ENCODE results near the gene EGFR. TPM values are rescaled to one million over a fixed set of nuclear protein-coding genes. Genes with fewer than 3 reads are reported as not detected.

EGFR gene
- total RNA-seq, 4 donors from 2014 or later: 224 to 292 (median 233) TPM

GRCh38 chr7:55073051-55073511 lies 54.3 kb downstream of the EGFR start:
- H3K4me3 ChIP-seq (ENCODE audit: low read depth, poor library complexity, severe bottlenecking): no peak overlapping the region
- intact Hi-C loops (cut with DNase I; ENCODE audit: low total_unique reads): no loop called here
- no peak for DNase-seq (ENCODE audit: low spot score in 2 of 2)
- 66 to 69% methylated on average over 4 of the region's 4 CpGs for WGBS, 2 donors
- TF ChIP-seq POLR2A (IDR thresholded peaks at IDR 0.05) (no peak), CTCF (IDR thresholded peaks at IDR 0.05) (no peak)

GRCh38 chr7:55073976-55074528 lies 55.2 kb downstream of the EGFR start:
- TF ChIP-seq CTCF (IDR thresholded peaks at IDR 0.05): no peak
- TF ChIP-seq POLR2A (IDR thresholded peaks at IDR 0.05): no peak
- 18 to 20% methylated on average over 13 of the region's 13 CpGs for WGBS, 2 donors
- no peak overlapping the region for H3K4me3 ChIP-seq (ENCODE audit: low read depth, poor library complexity, severe bottlenecking)
- intact Hi-C loops (cut with DNase I; ENCODE audit: low total_unique reads): no loop called here
- peak in 1 of 2 donors; percentile 60 for DNase-seq (ENCODE audit: low spot score in 2 of 2)

GRCh38 chr7:55075464-55076021 lies 56.7 kb downstream of the EGFR start:
- no peak overlapping the region for H3K4me3 ChIP-seq (ENCODE audit: low read depth, poor library complexity, severe bottlenecking)
- 68 to 69% methylated on average over 5 of the region's 5 CpGs for WGBS, 2 donors
- intact Hi-C loops (cut with DNase I; ENCODE audit: low total_unique reads): no loop called here
- DNase-seq (ENCODE audit: low spot score in 2 of 2): peak in 1 of 2 donors; percentile 84
- TF ChIP-seq POLR2A (IDR thresholded peaks at IDR 0.05) (no peak), CTCF (IDR thresholded peaks at IDR 0.05) (no peak)

- no peak overlapping the region for H3K4me3 ChIP-seq (ENCODE audit: low read depth, poor library complexity, severe bottlenecking)
- TF ChIP-seq POLR2A (IDR thresholded peaks at IDR 0.05) (no peak), CTCF (IDR thresholded peaks at IDR 0.05) (no peak)
- DNase-seq (ENCODE audit: low spot score in 2 of 2): no peak
- intact Hi-C loops (cut with DNase I; ENCODE audit: low total_unique reads): no loop called here
- WGBS, 2 donors: 89 to 92% methylated on average over 33 to 34 of the region's 34 CpGs
These were observed 59.0 kb downstream of the EGFR start for GRCh38 chr7:55077561-55078410.

GRCh38 chr7:55078465-55079372 lies 59.9 kb downstream of the EGFR start:
- WGBS, 2 donors: 77 to 85% methylated on average over 42 of the region's 42 CpGs
- H3K4me3 ChIP-seq (ENCODE audit: low read depth, poor library complexity, severe bottlenecking): no peak overlapping the region
- intact Hi-C loops (cut with DNase I; ENCODE audit: low total_unique reads): no loop called here
- TF ChIP-seq CTCF (IDR thresholded peaks at IDR 0.05): no peak
- no peak for DNase-seq (ENCODE audit: low spot score in 2 of 2)

All from lower leg skin (tissue), 4 donors.